DND-41 (cell line): ENCODE measurements around the gene ME2.

Experiments
- EZH2 ChIP-seq: IDR thresholded peaks from 3 replicates; pipeline ENCODE4 v1.6.1; 2012; ENCODE audit warnings: borderline replicate concordance, low read depth, mild to moderate bottlenecking, moderate library complexity, low read length, inconsistent platforms; ENCODE audit not compliant: severe bottlenecking
- TF ChIP-seq, protein P1 (sequence below): IDR thresholded peaks from 2 replicates; pipeline ENCODE4 v1.5.1; 2012; ENCODE audit warnings: borderline replicate concordance, low read length, moderate library complexity, mild to moderate bottlenecking; ENCODE audit not compliant: poor library complexity, severe bottlenecking; ENCODE audit errors: extremely low read depth

GRCh38 chr18:50848991-50849390 lies 29.9 kb upstream of the ME2 start:
- TF ChIP-seq, protein P1, sequence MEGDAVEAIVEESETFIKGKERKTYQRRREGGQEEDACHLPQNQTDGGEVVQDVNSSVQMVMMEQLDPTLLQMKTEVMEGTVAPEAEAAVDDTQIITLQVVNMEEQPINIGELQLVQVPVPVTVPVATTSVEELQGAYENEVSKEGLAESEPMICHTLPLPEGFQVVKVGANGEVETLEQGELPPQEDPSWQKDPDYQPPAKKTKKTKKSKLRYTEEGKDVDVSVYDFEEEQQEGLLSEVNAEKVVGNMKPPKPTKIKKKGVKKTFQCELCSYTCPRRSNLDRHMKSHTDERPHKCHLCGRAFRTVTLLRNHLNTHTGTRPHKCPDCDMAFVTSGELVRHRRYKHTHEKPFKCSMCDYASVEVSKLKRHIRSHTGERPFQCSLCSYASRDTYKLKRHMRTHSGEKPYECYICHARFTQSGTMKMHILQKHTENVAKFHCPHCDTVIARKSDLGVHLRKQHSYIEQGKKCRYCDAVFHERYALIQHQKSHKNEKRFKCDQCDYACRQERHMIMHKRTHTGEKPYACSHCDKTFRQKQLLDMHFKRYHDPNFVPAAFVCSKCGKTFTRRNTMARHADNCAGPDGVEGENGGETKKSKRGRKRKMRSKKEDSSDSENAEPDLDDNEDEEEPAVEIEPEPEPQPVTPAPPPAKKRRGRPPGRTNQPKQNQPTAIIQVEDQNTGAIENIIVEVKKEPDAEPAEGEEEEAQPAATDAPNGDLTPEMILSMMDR = no peak
- no peak for TF ChIP-seq EZH2
